SK-N-SH (cell line): ENCODE data around the gene SPEG. TPM values are rescaled to one million over a fixed set of nuclear protein-coding genes. Genes with fewer than 3 reads are reported as not detected.
"Not testable (repeated sequence)": the region's sequence is repeated elsewhere in the genome, so short reads cannot be mapped to it uniquely, and the experiment has no call there.

Experiments used
- CTCF ChIA-PET: fragments of 300-600, 350-600 bp; formaldehyde crosslinking; extraction: SDS; loops from one replicate; lab custom pipeline; 2021; lab: Yijun Ruan, JAX
- POLR2A ChIA-PET: fragments of 350-600 bp; sonication (Branson Sonifier 250); formaldehyde crosslinking; extraction: SDS; loops from one replicate; lab custom pipeline; 2020; ENCODE audit warnings: antibody characterized with exemption, inconsistent platforms; lab: Yijun Ruan, JAX
- DNase-seq: peaks from one replicate; pipeline ENCODE4 v3.0.0; 2012
- H2AFZ ChIP-seq: fragments of 200-600 bp; sonication (generic); 2 replicates; pipeline ENCODE4 v1.8.1; 2016; ENCODE audit warnings: antibody characterized with exemption, mild to moderate bottlenecking, low read depth
- H3F3A ChIP-seq: fragments of 200-600 bp; sonication (generic); replicated peaks from 2 replicates; pipeline ENCODE3; 2016; ENCODE audit warnings: antibody characterized with exemption, mild to moderate bottlenecking; ENCODE audit not compliant: insufficient read depth
- H3K27ac ChIP-seq, 2 experiments: fragments of 200-500 bp in 1 of 2; fragments of 200-600 bp in 1 of 2; sonication (Bioruptor generic) in 1 of 2; sonication (generic), shearing (Covaris generic) in 1 of 2; 2 replicates each; pipeline versions ENCODE4 v1.5.1 to v1.6.1; 2014 to 2016; ENCODE audit warnings: low read depth in 2 of 2, inconsistent platforms in 1 of 2, low read length in 1 of 2, mild to moderate bottlenecking in 1 of 2, mixed read lengths in 1 of 2
- H3K27me3 ChIP-seq: fragments of 200-600 bp; sonication (generic), shearing (Covaris generic); 2 replicates; pipeline ENCODE4 v1.6.1; 2016; ENCODE audit warnings: mixed run types; ENCODE audit not compliant: insufficient read depth
- H3K36me3 ChIP-seq, 2 experiments: fragments of 200-500 bp in 1 of 2; fragments of 200-600 bp in 1 of 2; sonication (Bioruptor generic) in 1 of 2; sonication (generic) in 1 of 2; replicated peaks in 1 of 2; 2 replicates each; pipeline versions ENCODE3 to v1.5.1; 2014 to 2016; ENCODE audit warnings: low read length in 1 of 2, mild to moderate bottlenecking in 1 of 2; ENCODE audit not compliant: insufficient read depth in 2 of 2, control insufficient read depth in 1 of 2
- H3K4me1 ChIP-seq, 2 experiments: fragments of 200-500 bp in 1 of 2; fragments of 200-600 bp in 1 of 2; sonication (Bioruptor generic) in 1 of 2; sonication (generic), shearing (Covaris generic) in 1 of 2; 2 replicates each; pipeline versions ENCODE4 v1.5.1 to v1.6.1; 2014 to 2016; ENCODE audit warnings: low read depth in 1 of 2, low read length in 1 of 2, mixed run types in 1 of 2; ENCODE audit not compliant: insufficient read depth in 2 of 2, control insufficient read depth in 1 of 2
- H3K4me2 ChIP-seq: fragments of 200-600 bp; sonication (generic), shearing (Covaris generic); 2 replicates; pipeline ENCODE4 v1.6.1; 2017; ENCODE audit warnings: mixed run types
- H3K4me3 ChIP-seq, 2 experiments: fragments of 200-500 bp in 1 of 2; fragments of 200-600 bp in 1 of 2; sonication (Bioruptor generic) in 1 of 2; sonication (generic), shearing (Covaris generic) in 1 of 2; 2 replicates each; pipeline versions ENCODE4 v1.5.1 to v1.8.1; 2014 to 2016; ENCODE audit warnings: low read depth in 2 of 2, inconsistent platforms in 1 of 2, low read length in 1 of 2, mild to moderate bottlenecking in 1 of 2, mixed read lengths in 1 of 2, moderate library complexity in 1 of 2
- H3K79me2 ChIP-seq: fragments of 200-600 bp; sonication (generic); 2 replicates; pipeline ENCODE4 v1.8.1; 2017; ENCODE audit warnings: mild to moderate bottlenecking; ENCODE audit not compliant: insufficient read depth
- H3K9ac ChIP-seq: fragments of 200-600 bp; sonication (generic); 2 replicates; pipeline ENCODE4 v1.6.1; 2017; ENCODE audit warnings: mixed run types
- H3K9me2 ChIP-seq: fragments of 200-600 bp; sonication (generic); 2 replicates; pipeline ENCODE4 v1.6.1; 2017; ENCODE audit warnings: mixed run types
- H3K9me3 ChIP-seq: fragments of 200-600 bp; sonication (generic); 2 replicates; pipeline ENCODE4 v1.6.1; 2017; ENCODE audit warnings: mixed run types, mild to moderate bottlenecking, moderate library complexity
- H4K20me1 ChIP-seq: fragments of 200-600 bp; sonication (generic); 2 replicates; pipeline ENCODE4 v1.6.1; 2017; ENCODE audit warnings: mild to moderate bottlenecking, mixed run types; ENCODE audit not compliant: insufficient read depth
- CHD2 ChIP-seq: fragments of 150-350 bp; IDR thresholded peaks from 2 replicates; pipeline ENCODE4 v1.6.1; 2018; ENCODE audit warnings: low read length; ENCODE audit not compliant: partially characterized antibody
- EP300 ChIP-seq, 2 experiments: IDR thresholded peaks; 2 replicates each; pipeline versions ENCODE4 v1.4.0 to v1.6.1; 2012; ENCODE audit warnings: borderline replicate concordance in 1 of 2, low read depth in 1 of 2, low read length in 1 of 2
- EZH2phosphoT487 ChIP-seq: fragments of 200-600 bp; sonication (generic); IDR thresholded peaks from 2 replicates; pipeline ENCODE4 v1.6.1; 2017; ENCODE audit warnings: low read depth, mixed run types, mild to moderate bottlenecking, antibody characterized with exemption, moderate library complexity, borderline replicate concordance
- FOXJ3 ChIP-seq: sonication (generic); formaldehyde crosslinking; IDR thresholded peaks from 2 replicates; pipeline ENCODE4 v1.5.1; 2020; ENCODE audit warnings: mild to moderate bottlenecking, missing genetic modification reagents
- GABPA ChIP-seq: IDR thresholded peaks from 2 replicates; pipeline ENCODE4 v1.4.0; 2012; ENCODE audit warnings: low read depth, mild to moderate bottlenecking
- JUND ChIP-seq: IDR thresholded peaks from 2 replicates; pipeline ENCODE4 v1.4.0; 2012
- NRF1 ChIP-seq: IDR thresholded peaks from 2 replicates; pipeline ENCODE4 v1.6.1; 2012; ENCODE audit warnings: low read depth, mild to moderate bottlenecking, low read length
- RCOR1 ChIP-seq: fragments of 150-350 bp; IDR thresholded peaks from 2 replicates; pipeline ENCODE4 v1.6.1; 2017; ENCODE audit warnings: antibody characterized with exemption, low read length
- RFX5 ChIP-seq: IDR thresholded peaks from 2 replicates; pipeline ENCODE4 v1.6.1; 2012; ENCODE audit warnings: mild to moderate bottlenecking, improper control_type of control experiment, low read length
- RXRA ChIP-seq: IDR thresholded peaks from 2 replicates; pipeline ENCODE4 v1.4.0; 2012; ENCODE audit warnings: low read depth, mild to moderate bottlenecking, borderline replicate concordance
- SIN3A ChIP-seq: IDR thresholded peaks from 2 replicates; pipeline ENCODE4 v1.6.1; 2012; ENCODE audit warnings: low read depth, mild to moderate bottlenecking, low read length, moderate library complexity, borderline replicate concordance
- TCF12 ChIP-seq: IDR thresholded peaks from 2 replicates; pipeline ENCODE4 v1.4.0; 2012
- YY1 ChIP-seq: IDR thresholded peaks from 2 replicates; pipeline ENCODE4 v1.4.0; 2012; ENCODE audit warnings: low read depth, mild to moderate bottlenecking
- WGBS: methylation state at CpG from one replicate; pipeline ENCODE4 v1.1.6; 2017; ENCODE audit warnings: low lambda C conversion rate; 5-methylcytosine and 5-hydroxymethylcytosine counted together
- polyA plus RNA-seq, 3 experiments: library from polyadenylated mRNA; depleted of rRNA; stranded (reverse); fragments of >200 nt; gene quantifications; 2 replicates each; pipeline ENCODE4 v1.2.3, GENCODE V29; 2012
- TF ChIP-seq, protein P1 (sequence below): IDR thresholded peaks from 2 replicates; pipeline ENCODE4 v1.4.0; 2012; ENCODE audit warnings: low read depth, borderline replicate concordance

SPEG gene
- polyA plus RNA-seq, 1 of the 3 experiments (the other 2 are of a cell fraction): 107 TPM

DNA sequence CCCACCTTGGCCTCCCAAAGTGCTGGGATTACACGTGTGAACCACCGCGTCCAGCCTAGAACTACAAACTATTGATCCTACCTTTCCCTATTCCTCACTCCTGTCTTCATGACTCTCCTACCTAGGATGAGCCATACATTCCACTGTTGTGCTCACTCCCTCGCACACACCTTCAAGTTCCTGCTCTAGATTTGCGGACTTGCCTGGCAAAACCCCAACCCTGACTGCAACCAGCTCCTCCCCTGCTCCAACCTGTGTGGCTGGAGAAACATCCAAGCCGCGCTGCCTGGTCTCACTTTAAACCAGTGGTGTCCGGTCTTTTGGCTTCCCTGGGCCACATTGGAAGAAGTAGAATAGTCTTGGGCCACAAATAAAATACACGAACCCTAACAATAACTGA lies 41.9 kb upstream of the SPEG start:
- Histone ChIP-seq H4K20me1 (no peaks in the 10 kb centered on the region), H3K27me3 (no peaks in the 10 kb centered on the region), H3K4me2 (no peak overlapping the region), H3K4me3 (no peak overlapping the region), H3K79me2 (no peaks in the 10 kb centered on the region), H3F3A (no peaks in the 10 kb centered on the region), H2AFZ (no peak overlapping the region), H3K36me3 (no peaks in the 10 kb centered on the region), H3K9me3 (no peaks in the 10 kb centered on the region), H3K9me2 (no peaks in the 10 kb centered on the region), H3K9ac (no peak overlapping the region), H3K4me1 (peaks cover 0 to 6% of the 10 kb centered on the region in 2 experiments; a peak in 1 of 4 replicates), H3K27ac (no peak overlapping the region)
- POLR2A ChIA-PET: no interaction called here
- WGBS: 85% methylated on average over 9 of the region's 9 CpGs
- DNase-seq: no peak
- TF ChIP-seq FOXJ3 (CRISPR knock-in tag): no peak
- TF ChIP-seq RCOR1: no peak
- no peak for TF ChIP-seq EZH2phosphoT487
- no peak for TF ChIP-seq RXRA
- TF ChIP-seq YY1: no peak
- TF ChIP-seq NRF1: no peak
- TF ChIP-seq, protein P1, sequence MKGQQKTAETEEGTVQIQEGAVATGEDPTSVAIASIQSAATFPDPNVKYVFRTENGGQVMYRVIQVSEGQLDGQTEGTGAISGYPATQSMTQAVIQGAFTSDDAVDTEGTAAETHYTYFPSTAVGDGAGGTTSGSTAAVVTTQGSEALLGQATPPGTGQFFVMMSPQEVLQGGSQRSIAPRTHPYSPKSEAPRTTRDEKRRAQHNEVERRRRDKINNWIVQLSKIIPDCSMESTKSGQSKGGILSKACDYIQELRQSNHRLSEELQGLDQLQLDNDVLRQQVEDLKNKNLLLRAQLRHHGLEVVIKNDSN: no peak
- no peak for TF ChIP-seq GABPA
- no peak for TF ChIP-seq RFX5
- no peak for TF ChIP-seq EP300 (IDR thresholded peaks at IDR 0.05; ENCODE audit: borderline replicate concordance in 1 of 2, low read depth in 1 of 2, low read length in 1 of 2)
- CTCF ChIA-PET: interaction anchor here (0.9 to 7.7 kb wide), 6 partner anchors 10 to 168 kb away, joined by 3 to 52 read pairs (median 4); no protein-coding TSS in a partner anchor

DNA sequence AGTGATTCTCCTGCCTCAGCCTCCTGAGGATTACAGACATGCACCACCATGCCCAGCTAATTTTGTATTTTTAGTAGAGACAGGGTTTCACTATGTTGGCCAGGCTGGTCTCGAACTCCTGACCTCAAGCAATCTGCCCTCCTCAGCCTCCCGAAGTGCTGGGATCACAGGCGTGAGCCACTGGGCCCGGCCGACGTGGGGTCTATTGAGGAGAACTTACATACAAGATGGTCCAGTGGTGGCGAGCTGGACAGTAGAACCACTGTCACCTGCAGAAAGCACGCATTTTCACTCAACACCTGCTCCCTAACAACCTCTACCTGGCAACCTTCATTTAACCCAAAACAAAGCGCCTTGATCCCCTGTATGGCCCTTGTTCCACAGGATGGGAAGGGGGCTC lies 39.6 kb upstream of the SPEG start:
- DNase-seq, H2AFZ ChIP-seq, H3K27me3 ChIP-seq, POLR2A ChIA-PET, H3K9me3 ChIP-seq, H3K4me1 ChIP-seq, H4K20me1 ChIP-seq, H3K4me3 ChIP-seq, H3K4me2 ChIP-seq, H3K9me2 ChIP-seq, H3K79me2 ChIP-seq, H3K36me3 ChIP-seq, H3F3A ChIP-seq, H3K9ac ChIP-seq, H3K27ac ChIP-seq: not testable (repeated sequence)
- CTCF ChIA-PET: interaction anchor here (1.4 kb wide), 2 partner anchors 9 to 101 kb away, joined by 3 to 4 read pairs; a partner anchor contains a TSS
- WGBS: 77% methylated on average over 9 of the region's 9 CpGs

DNA sequence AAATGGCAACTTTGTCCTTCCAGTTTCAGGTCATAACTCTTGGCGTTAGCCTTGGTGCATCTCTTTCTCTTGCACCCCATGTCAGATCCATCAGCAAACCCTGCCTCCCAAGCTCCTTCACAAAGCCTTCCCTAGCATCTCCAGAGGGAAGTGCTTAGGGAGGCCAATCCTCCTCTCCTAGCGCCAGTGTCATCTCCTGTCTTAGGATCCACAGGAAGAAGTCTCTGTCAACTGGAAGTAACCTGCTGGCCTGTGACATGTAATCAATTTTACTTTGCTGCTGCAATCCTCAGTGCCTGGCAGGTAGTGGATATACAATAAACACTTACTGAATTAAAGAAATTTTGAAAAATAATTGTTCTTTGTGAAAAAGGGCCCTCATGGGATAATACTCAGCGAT lies 39.0 kb upstream of the SPEG start:
- no peaks in the 10 kb centered on the region for H3K36me3 ChIP-seq
- no peak overlapping the region for H3K27ac ChIP-seq
- DNase-seq: no peak
- peaks cover 0 to 13% of the 10 kb centered on the region in 2 experiments; a peak in 1 of 4 replicates for H3K4me1 ChIP-seq
- H3K79me2 ChIP-seq: no peaks in the 10 kb centered on the region
- no peaks in the 10 kb centered on the region for H3F3A ChIP-seq
- no peaks in the 10 kb centered on the region for H3K9me2 ChIP-seq
- TF ChIP-seq TCF12 (no peak), SIN3A (no peak), RFX5 (no peak), EP300 (IDR thresholded peaks at IDR 0.05; ENCODE audit: borderline replicate concordance in 1 of 2, low read depth in 1 of 2, low read length in 1 of 2) (no peak), JUND (no peak), CHD2 (no peak)
- TF ChIP-seq, protein P1: no peak
- CTCF ChIA-PET: interaction anchor here (1.4 kb wide), 2 partner anchors 9 to 100 kb away, joined by 3 to 4 read pairs; a partner anchor contains a TSS
- H4K20me1 ChIP-seq: no peaks in the 10 kb centered on the region
- H3K4me3 ChIP-seq: no peak overlapping the region
- no peaks in the 10 kb centered on the region for H3K27me3 ChIP-seq
- H3K9me3 ChIP-seq: no peaks in the 10 kb centered on the region
- 98% methylated on average over 3 of the region's 3 CpGs for WGBS
- H3K9ac ChIP-seq: no peak overlapping the region
- H2AFZ ChIP-seq: no peak overlapping the region
- POLR2A ChIA-PET: no interaction called here
- no peak overlapping the region for H3K4me2 ChIP-seq
